Rectal smooth muscle tissue (tissue), 1 donor: ENCODE results near the gene FAM72C.
"Not testable (repeated sequence)": the region's sequence is repeated elsewhere in the genome, so short reads cannot be mapped to it uniquely, and the experiment has no call there.

ENCODE experiments used
- H3K27ac ChIP-seq: one replicate; pipeline ENCODE4 v1.7.0; 2013; ENCODE audit warnings: low read depth, low read length, inconsistent platforms
- H3K27me3 ChIP-seq: one replicate; pipeline ENCODE4 v1.7.0; 2013; ENCODE audit warnings: low read length; ENCODE audit not compliant: control insufficient read depth, insufficient read depth
- H3K36me3 ChIP-seq: one replicate; pipeline ENCODE4 v1.7.0; 2013; ENCODE audit warnings: low read length; ENCODE audit not compliant: control insufficient read depth, insufficient read depth
- H3K4me1 ChIP-seq: one replicate; pipeline ENCODE4 v1.7.0; 2013; ENCODE audit warnings: low read length; ENCODE audit not compliant: control insufficient read depth, insufficient read depth
- H3K4me3 ChIP-seq: one replicate; pipeline ENCODE4 v1.7.0; 2013; ENCODE audit warnings: low read length
- H3K9ac ChIP-seq: one replicate; pipeline ENCODE4 v1.7.0; 2013; ENCODE audit warnings: low read length

FAM72C gene

GRCh38 chr1:144001077-144001476 is 29.3 kb upstream of the FAM72C start:
- not testable (repeated sequence) for H3K4me3 ChIP-seq, H3K4me1 ChIP-seq, H3K27me3 ChIP-seq, H3K36me3 ChIP-seq, H3K27ac ChIP-seq, H3K9ac ChIP-seq

GRCh38 chr1:143996020-143996419 is 24.2 kb upstream of the FAM72C start:
- H3K27ac ChIP-seq, H3K9ac ChIP-seq, H3K27me3 ChIP-seq, H3K4me3 ChIP-seq, H3K36me3 ChIP-seq, H3K4me1 ChIP-seq: not testable (repeated sequence)

- H3K9ac ChIP-seq, H3K27ac ChIP-seq, H3K27me3 ChIP-seq, H3K4me3 ChIP-seq, H3K36me3 ChIP-seq, H3K4me1 ChIP-seq: not testable (repeated sequence)
Measured at GRCh38 chr1:143993301-143993907, 21.6 kb upstream of the FAM72C start.

- H3K27me3 ChIP-seq, H3K9ac ChIP-seq, H3K36me3 ChIP-seq, H3K4me1 ChIP-seq, H3K4me3 ChIP-seq, H3K27ac ChIP-seq: not testable (repeated sequence)
Measured at GRCh38 chr1:143990699-143991098, 18.9 kb upstream of the FAM72C start.

- H3K27me3 ChIP-seq, H3K9ac ChIP-seq, H3K36me3 ChIP-seq, H3K4me3 ChIP-seq, H3K4me1 ChIP-seq, H3K27ac ChIP-seq: not testable (repeated sequence)
Measured at GRCh38 chr1:143989719-143990118, 17.9 kb upstream of the FAM72C start.

- not testable (repeated sequence) for H3K4me3 ChIP-seq, H3K9ac ChIP-seq, H3K36me3 ChIP-seq, H3K27me3 ChIP-seq, H3K27ac ChIP-seq, H3K4me1 ChIP-seq
Measured at GRCh38 chr1:143989427-143989712, 17.6 kb upstream of the FAM72C start.

GRCh38 chr1:143988602-143989426 is 17.0 kb upstream of the FAM72C start:
- H3K27ac ChIP-seq, H3K9ac ChIP-seq, H3K4me1 ChIP-seq, H3K4me3 ChIP-seq, H3K27me3 ChIP-seq, H3K36me3 ChIP-seq: not testable (repeated sequence)

- H3K36me3 ChIP-seq, H3K9ac ChIP-seq, H3K27me3 ChIP-seq, H3K27ac ChIP-seq, H3K4me1 ChIP-seq, H3K4me3 ChIP-seq: not testable (repeated sequence)
Measured at GRCh38 chr1:143987868-143988267, 16.1 kb upstream of the FAM72C start.

GRCh38 chr1:143984721-143985473 is 13.1 kb upstream of the FAM72C start:
- not testable (repeated sequence) for H3K4me1 ChIP-seq, H3K4me3 ChIP-seq, H3K36me3 ChIP-seq, H3K27ac ChIP-seq, H3K27me3 ChIP-seq, H3K9ac ChIP-seq

- H3K27ac ChIP-seq, result not testable (repeated sequence)
Measured at GRCh38 chr1:143974416-143974815, 2.6 kb upstream of the FAM72C start.

GRCh38 chr1:143973876-143974414 is 2.2 kb upstream of the FAM72C start:
- H3K27me3 ChIP-seq, H3K4me1 ChIP-seq, H3K4me3 ChIP-seq, H3K36me3 ChIP-seq, H3K27ac ChIP-seq, H3K9ac ChIP-seq: not testable (repeated sequence)

More at GRCh38 chr1:143974416-143974815, 2.6 kb upstream of the FAM72C start:
- H3K36me3 ChIP-seq, H3K4me1 ChIP-seq, H3K27me3 ChIP-seq, H3K4me3 ChIP-seq, H3K9ac ChIP-seq: not testable (repeated sequence)

- H3K9ac ChIP-seq, H3K36me3 ChIP-seq, H3K4me1 ChIP-seq, H3K27ac ChIP-seq, H3K4me3 ChIP-seq, H3K27me3 ChIP-seq: not testable (repeated sequence)
Measured at GRCh38 chr1:143972753-143973326, 1.1 kb upstream of the FAM72C start.
